ENCODE results near the gene LCOR.
"Not testable (repeated sequence)": the region's sequence is repeated elsewhere in the genome, so short reads cannot be mapped to it uniquely, and the experiment has no call there.

Gene LCOR

DNA sequence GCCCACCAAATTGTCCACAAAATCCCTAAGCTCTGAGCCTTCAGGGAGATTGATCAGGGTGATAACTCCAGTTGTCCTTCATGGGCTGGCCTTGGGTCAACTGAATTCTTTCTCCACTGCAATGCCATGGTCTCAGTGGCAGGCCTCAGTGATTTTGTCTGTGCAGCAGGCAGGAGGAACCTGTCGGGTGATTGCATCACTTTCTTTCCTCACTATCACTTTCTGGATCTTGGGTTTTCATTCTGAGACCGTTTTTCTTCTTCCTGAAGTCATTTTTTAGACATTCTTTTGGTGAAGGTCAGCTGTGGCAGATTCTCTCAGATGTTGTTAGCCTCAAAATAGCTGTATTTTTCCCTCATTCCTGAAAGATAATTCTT lies 28.8 kb upstream of the LCOR start:
- TF ChIP-seq, protein P1, sequence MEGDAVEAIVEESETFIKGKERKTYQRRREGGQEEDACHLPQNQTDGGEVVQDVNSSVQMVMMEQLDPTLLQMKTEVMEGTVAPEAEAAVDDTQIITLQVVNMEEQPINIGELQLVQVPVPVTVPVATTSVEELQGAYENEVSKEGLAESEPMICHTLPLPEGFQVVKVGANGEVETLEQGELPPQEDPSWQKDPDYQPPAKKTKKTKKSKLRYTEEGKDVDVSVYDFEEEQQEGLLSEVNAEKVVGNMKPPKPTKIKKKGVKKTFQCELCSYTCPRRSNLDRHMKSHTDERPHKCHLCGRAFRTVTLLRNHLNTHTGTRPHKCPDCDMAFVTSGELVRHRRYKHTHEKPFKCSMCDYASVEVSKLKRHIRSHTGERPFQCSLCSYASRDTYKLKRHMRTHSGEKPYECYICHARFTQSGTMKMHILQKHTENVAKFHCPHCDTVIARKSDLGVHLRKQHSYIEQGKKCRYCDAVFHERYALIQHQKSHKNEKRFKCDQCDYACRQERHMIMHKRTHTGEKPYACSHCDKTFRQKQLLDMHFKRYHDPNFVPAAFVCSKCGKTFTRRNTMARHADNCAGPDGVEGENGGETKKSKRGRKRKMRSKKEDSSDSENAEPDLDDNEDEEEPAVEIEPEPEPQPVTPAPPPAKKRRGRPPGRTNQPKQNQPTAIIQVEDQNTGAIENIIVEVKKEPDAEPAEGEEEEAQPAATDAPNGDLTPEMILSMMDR (IDR thresholded peaks at IDR 0.05) = no peak
- DNase-seq (ENCODE audit: low spot score) = no peak
- Histone ChIP-seq H3K4me3 (no peak overlapping the region), H3K27ac (no peak overlapping the region)

DNA sequence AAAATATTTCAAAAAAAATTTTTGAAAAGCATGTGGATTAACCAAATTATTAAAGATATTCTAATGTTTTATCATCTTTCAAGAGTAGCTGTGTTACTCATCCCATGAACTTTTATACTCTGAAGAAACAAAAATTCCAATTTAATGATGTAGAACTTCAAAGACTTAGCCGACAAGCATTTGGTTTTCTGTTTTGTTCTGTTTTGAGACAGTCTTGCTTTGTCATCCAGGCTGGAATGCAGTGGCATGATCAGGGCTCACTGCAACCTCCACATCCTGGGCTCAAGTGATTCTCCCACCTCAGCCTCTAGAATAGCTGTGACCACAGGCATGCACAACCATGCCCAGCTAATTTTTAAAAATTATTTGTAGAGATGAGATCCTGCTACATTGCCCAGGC lies 17.8 kb upstream of the LCOR start:
- TF ChIP-seq, protein P1 (IDR thresholded peaks at IDR 0.05) = no peak
- DNase-seq (ENCODE audit: low spot score) = no peak
- no peak overlapping the region for H3K27ac ChIP-seq

DNA sequence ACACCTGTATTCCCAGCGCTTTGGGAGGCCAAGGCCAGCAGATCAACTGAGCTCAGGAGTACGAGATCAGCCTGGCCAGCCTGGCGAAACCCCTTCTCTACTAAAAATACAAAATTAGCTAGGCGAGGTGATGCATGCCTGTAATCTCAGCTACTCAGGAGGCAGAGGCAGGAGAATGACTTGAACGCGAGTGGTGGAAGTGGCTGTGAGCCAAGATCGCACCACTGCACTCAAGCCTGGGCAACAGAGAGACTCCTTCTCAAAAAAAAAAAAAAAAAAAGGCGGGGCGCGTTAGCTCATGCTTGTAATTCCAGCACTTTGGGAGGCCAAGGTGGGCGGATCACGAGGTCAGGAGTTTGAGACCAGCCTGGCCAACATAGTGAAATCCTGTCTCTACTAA lies 13.1 kb upstream of the LCOR start:
- not testable (repeated sequence) for H3K27ac ChIP-seq; H3K4me3 ChIP-seq; DNase-seq (ENCODE audit: low spot score)

More for the DNA sequence above, 17.8 kb upstream of the LCOR start:
- no peak overlapping the region for H3K4me3 ChIP-seq

DNA sequence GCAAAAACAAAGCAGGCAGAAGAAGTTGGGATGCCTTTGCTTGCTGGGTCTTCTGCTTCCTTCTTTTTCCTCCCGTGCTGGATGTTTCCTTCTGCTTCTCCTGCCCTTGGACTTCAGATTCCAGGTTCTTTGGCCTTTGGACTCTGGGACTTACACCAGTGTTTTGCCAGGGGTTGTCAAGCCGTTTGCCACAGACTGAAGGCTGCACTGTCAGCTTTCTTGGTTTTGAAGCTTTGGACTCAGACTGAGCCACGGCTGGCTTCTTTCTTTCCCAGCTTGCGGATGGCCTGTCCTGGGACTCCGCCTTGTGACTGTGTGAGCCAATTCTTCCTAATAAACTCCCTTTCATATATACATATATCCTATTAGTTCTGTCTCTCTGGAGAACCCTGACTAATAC lies 11.3 kb upstream of the LCOR start:
- no peak overlapping the region for H3K27ac ChIP-seq
- no peak for DNase-seq (ENCODE audit: low spot score)
- TF ChIP-seq, protein P1 (IDR thresholded peaks at IDR 0.05) = no peak
- H3K4me3 ChIP-seq = no peak overlapping the region

DNA sequence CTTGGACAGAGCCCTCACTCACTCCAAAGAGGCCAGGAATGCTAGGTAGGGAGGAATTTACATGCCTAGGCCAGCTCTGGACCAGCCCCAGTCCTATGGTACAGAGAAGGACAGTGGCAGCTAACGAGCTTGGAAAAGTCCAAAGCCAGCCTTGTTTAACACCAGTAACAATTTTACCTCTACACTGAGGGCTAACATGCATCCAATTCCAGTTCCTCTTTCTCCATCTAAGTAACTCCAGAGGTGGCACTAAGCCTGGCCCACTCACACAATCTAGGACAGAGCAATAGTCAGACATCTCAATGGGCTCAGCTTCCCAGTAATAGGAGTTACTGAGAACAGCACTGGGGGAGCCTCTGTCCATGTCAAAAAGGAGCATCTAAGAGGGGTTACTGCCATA lies 5.7 kb upstream of the LCOR start:
- TF ChIP-seq, protein P1 (IDR thresholded peaks at IDR 0.05) = no peak
- DNase-seq (ENCODE audit: low spot score) = no peak
- Histone ChIP-seq H3K4me3 (no peak overlapping the region), H3K27ac (no peak overlapping the region)

DNA sequence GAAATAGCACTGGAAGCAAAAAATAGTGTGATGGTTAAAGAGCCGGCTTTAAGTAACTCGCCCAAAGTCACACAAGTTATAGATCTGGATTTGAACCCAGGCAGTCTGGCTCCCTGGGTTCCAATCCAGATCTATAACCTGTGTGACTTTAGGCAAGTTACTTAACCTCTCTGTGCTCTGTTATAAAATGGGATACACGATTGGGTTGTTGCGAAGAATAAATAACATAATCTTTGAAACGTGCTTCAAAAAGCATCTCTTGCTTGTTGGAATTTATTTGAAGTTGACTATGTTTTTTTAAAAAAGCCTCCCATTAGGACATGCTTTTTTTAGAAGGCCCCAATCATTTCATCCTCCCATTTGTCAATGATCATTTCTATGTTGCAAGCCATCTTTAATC lies 3.5 kb upstream of the LCOR start:
- TF ChIP-seq, protein P1 (IDR thresholded peaks at IDR 0.05) = no peak
- Histone ChIP-seq H3K27ac (no peak overlapping the region), H3K4me3 (no peak overlapping the region)
- no peak for DNase-seq (ENCODE audit: low spot score)

DNA sequence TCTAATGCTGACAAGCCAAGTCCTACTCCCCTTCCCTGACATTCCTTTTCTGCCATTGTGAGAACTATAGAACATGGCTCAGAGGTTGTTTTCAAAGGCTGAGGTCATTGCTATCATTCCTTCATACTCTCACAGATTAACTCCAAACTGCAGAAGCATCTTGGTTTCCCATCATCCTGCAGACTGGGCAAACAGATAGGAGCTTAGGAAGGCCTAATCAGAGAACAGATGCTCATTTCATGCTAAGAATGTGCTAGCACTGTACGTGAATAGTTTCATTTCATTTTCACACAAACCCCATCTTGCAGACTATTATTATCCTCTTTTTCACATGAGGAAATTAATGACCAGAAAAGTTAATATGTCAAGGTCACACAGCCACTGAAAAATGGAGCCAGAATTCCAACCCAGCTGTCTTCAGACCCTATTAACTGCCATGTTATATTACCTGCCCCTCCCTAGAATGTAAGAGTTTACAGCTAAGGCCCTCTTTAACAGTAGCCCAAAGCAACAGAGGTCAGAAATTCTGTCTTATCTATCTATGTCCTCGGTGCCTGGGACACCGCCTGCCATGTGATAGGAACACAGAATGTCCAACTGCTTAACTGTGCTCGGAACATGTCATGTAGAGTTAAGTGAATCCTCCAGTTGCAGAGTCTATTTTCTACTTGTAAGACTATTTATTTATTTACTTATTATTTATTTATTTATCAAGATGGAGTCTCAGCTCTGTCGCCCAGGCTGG lies 2.9 kb upstream of the LCOR start:
- no peak overlapping the region for H3K4me3 ChIP-seq
- no peak overlapping the region for H3K27ac ChIP-seq
- TF ChIP-seq, protein P1 (IDR thresholded peaks at IDR 0.05) = no peak
- DNase-seq (ENCODE audit: low spot score) = no peak

Data from coronary artery (tissue), 2 donors.